Raji (cell line): ENCODE data around the gene CAV3.

Experiments used
- POLR2A ChIP-seq: IDR thresholded peaks from 2 replicates; pipeline ENCODE4 v1.6.1; 2011; ENCODE audit warnings: low read depth, low read length, control low read depth; ENCODE audit not compliant: insufficient read depth

CAV3 gene

GRCh38 chr3:8769088-8769822 lies 35.7 kb downstream of the CAV3 start, which contains the start of gene OXTR:
Gene OXTR (minus strand): TSS chr3:8769613. CDS start chr3:8768187, 1,426 bp downstream.
- TF ChIP-seq POLR2A, result no peak

- TF ChIP-seq POLR2A, result no peak
Observed at GRCh38 chr3:8773941-8774542, 40.4 kb downstream of the CAV3 start.

- TF ChIP-seq POLR2A, result no peak
Observed at GRCh38 chr3:8775181-8775580, 41.6 kb downstream of the CAV3 start.

GRCh38 chr3:8775602-8776001 lies 42.0 kb downstream of the CAV3 start:
- TF ChIP-seq POLR2A, result no peak

- TF ChIP-seq POLR2A, result no peak
Observed at GRCh38 chr3:8776406-8776805, 42.8 kb downstream of the CAV3 start.

GRCh38 chr3:8777201-8777977 lies 43.8 kb downstream of the CAV3 start:
- no peak for TF ChIP-seq POLR2A

GRCh38 chr3:8777978-8778267 lies 44.3 kb downstream of the CAV3 start:
- no peak for TF ChIP-seq POLR2A

GRCh38 chr3:8778475-8778874 lies 44.9 kb downstream of the CAV3 start:
- TF ChIP-seq POLR2A, result no peak

GRCh38 chr3:8780279-8780678 lies 46.7 kb downstream of the CAV3 start:
- TF ChIP-seq POLR2A, result no peak

GRCh38 chr3:8784676-8785435 lies 51.3 kb downstream of the CAV3 start:
- no peak for TF ChIP-seq POLR2A

GRCh38 chr3:8790529-8790928 lies 56.9 kb downstream of the CAV3 start:
- TF ChIP-seq POLR2A, result no peak

- no peak for TF ChIP-seq POLR2A
Observed at GRCh38 chr3:8793242-8793641, 59.6 kb downstream of the CAV3 start.

GRCh38 chr3:8794247-8794646 lies 60.6 kb downstream of the CAV3 start:
- no peak for TF ChIP-seq POLR2A
